Caco-2 (cell line): ENCODE results near the gene SH2B3. TPM values are rescaled to one million over a fixed set of nuclear protein-coding genes. Genes with fewer than 3 reads are reported as not detected.
A peak's percentile ranks its signal among the peaks of the same experiment; 100 is the strongest.

Experiments used
- BruUV-seq: library from RNA; stranded (reverse); fragments of 400-500 nt; replicated peaks from 2 replicates; lab custom pipeline; 2021; lab: Mats Ljungman, UMichigan
- CTCF ChIA-PET: fragments of 300-600 bp; sonication (Branson Sonifier 250); formaldehyde crosslinking; loops from one replicate; lab custom pipeline; 2022; ENCODE audit warnings: antibody characterized with exemption; lab: Charles Lee
- POLR2A ChIA-PET: fragments of 300-600 bp; sonication (Branson Sonifier 250); formaldehyde crosslinking; loops from one replicate; lab custom pipeline; 2022; ENCODE audit warnings: antibody characterized with exemption; lab: Charles Lee
- DNase-seq, 2 experiments: peaks; one replicate each; pipeline versions ENCODE4 v3.0.0 to v3.0.0-alpha.2; 2020 to 2022
- H3K27me3 ChIP-seq: replicated peaks from 2 replicates; pipeline ENCODE4 v1.6.0; 2011; ENCODE audit warnings: low read length; ENCODE audit not compliant: control insufficient read depth, insufficient read depth
- H3K36me3 ChIP-seq: 2 replicates; pipeline ENCODE4 v1.5.1; 2011; ENCODE audit warnings: low read length; ENCODE audit not compliant: control insufficient read depth, insufficient read depth
- H3K4me1 ChIP-seq: fragments of 250-450 bp; sonication (Bioruptor Pico); 2 replicates; pipeline ENCODE4 v1.5.1; 2020; ENCODE audit warnings: mild to moderate bottlenecking
- H3K4me3 ChIP-seq: 2 replicates; pipeline ENCODE4 v1.5.1; 2011; ENCODE audit warnings: low read depth, mild to moderate bottlenecking, control low read depth, low read length
- H3K9me3 ChIP-seq: fragments of 250-450 bp; sonication (Bioruptor Pico); 2 replicates; pipeline ENCODE4 v1.5.1; 2020; ENCODE audit warnings: mild to moderate bottlenecking, moderate library complexity
- H3K27ac Mint-ChIP-seq: one replicate; pipeline ENCODE4 v1.8.0; 2022; ENCODE audit warnings: mixed read lengths; ENCODE audit not compliant: unreplicated experiment
- H3K27me3 Mint-ChIP-seq: one replicate; pipeline ENCODE4 v1.8.0; 2022; ENCODE audit warnings: mixed read lengths; ENCODE audit not compliant: insufficient read depth, unreplicated experiment
- H3K36me3 Mint-ChIP-seq: one replicate; pipeline ENCODE4 v1.8.0; 2022; ENCODE audit warnings: mild to moderate bottlenecking, mixed read lengths; ENCODE audit not compliant: insufficient read depth, unreplicated experiment
- H3K4me1 Mint-ChIP-seq: one replicate; pipeline ENCODE4 v1.8.0; 2022; ENCODE audit warnings: low read depth, mixed read lengths; ENCODE audit not compliant: unreplicated experiment
- H3K4me3 Mint-ChIP-seq: one replicate; pipeline ENCODE4 v1.8.0; 2022; ENCODE audit warnings: mild to moderate bottlenecking, moderate library complexity, mixed read lengths; ENCODE audit not compliant: unreplicated experiment
- H3K9me3 Mint-ChIP-seq: one replicate; pipeline ENCODE4 v1.8.0; 2022; ENCODE audit warnings: mixed read lengths; ENCODE audit not compliant: unreplicated experiment
- CTCF ChIP-seq, 2 experiments: fragments of 200-600 bp in 1 of 2; IDR thresholded peaks; 1 replicate in 1 of 2; 2 replicates in 1 of 2; pipeline versions ENCODE4 v1.5.1 to v1.8.0; 2011 to 2022; ENCODE audit warnings: antibody characterized with exemption in 1 of 2, control low read depth in 1 of 2, inconsistent platforms in 1 of 2, low read depth in 1 of 2, low read length in 1 of 2, mild to moderate bottlenecking in 1 of 2, moderate library complexity in 1 of 2; ENCODE audit not compliant: insufficient read depth in 1 of 2, severe bottlenecking in 1 of 2, unreplicated experiment in 1 of 2
- intact Hi-C: fragments of 100-400 bp; cut with micrococcal nuclease; formaldehyde crosslinking; loops from one replicate; pipeline ENCODE4 v1.10.0; 2022; ENCODE audit not compliant: unreplicated experiment
- total RNA-seq: library from RNA; stranded (reverse); gene quantifications from 2 replicates; pipeline ENCODE4 v1.2.3, GENCODE V29; 2022

Gene SH2B3
- total RNA-seq, 1 experiment from 2014 or later, result 16.1 TPM

- no peaks in the 10 kb centered on the region for H3K9me3 ChIP-seq
- no peaks in the 10 kb centered on the region for H3K27me3 ChIP-seq
- intact Hi-C loops, result no loop called here
- H3K4me3 ChIP-seq, result no peak overlapping the region
- no peaks in the 10 kb centered on the region for H3K36me3 ChIP-seq
- peaks cover 26% of the 10 kb centered on the region for H3K4me1 ChIP-seq
- Mint-ChIP-seq H3K9me3 (no peaks in the 10 kb centered on the region), H3K36me3 (peaks cover 19% of the 10 kb centered on the region), H3K27me3 (no peaks in the 10 kb centered on the region), H3K27ac (no peak overlapping the region), H3K4me3 (no peak overlapping the region), H3K4me1 (peaks cover 16% of the 10 kb centered on the region)
- no TSS peak for BruUV-seq
- ChIA-PET CTCF (no interaction called here), POLR2A (no interaction called here)
- TF ChIP-seq CTCF (IDR thresholded peaks at IDR 0.05; ENCODE audit: insufficient read depth in 1 of 2, low read depth in 1 of 2, low read length in 1 of 2, severe bottlenecking in 1 of 2, unreplicated experiment in 1 of 2), result no peak
- DNase-seq, result no peak
Measured at GRCh38 chr12:111366075-111366474, 39.6 kb upstream of the SH2B3 start.

DNA sequence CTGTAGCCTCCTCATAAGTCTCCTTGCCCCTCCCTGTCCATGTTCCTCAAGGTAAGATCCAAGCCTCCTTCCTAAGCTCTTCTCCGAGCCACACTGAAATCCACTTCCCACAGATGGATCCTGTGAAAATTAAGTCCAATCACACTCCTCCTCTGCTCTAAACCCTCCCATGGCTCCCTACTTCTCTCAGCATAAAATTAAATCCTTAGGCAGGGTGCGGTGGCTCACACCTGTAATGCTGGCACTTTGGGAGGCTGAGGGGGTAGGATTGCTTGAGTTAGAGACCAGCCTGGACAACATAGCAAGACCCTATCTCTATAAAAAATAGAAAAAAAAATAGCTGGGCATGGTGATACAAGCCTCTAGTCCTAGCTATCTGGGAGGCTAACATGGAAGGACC is 39.1 kb upstream of the SH2B3 start:
- Mint-ChIP-seq H3K4me1 (peaks cover 12% of the 10 kb centered on the region), H3K9me3 (no peaks in the 10 kb centered on the region), H3K27me3 (no peaks in the 10 kb centered on the region), H3K36me3 (peaks cover 19% of the 10 kb centered on the region), H3K4me3 (no peak overlapping the region), H3K27ac (no peak overlapping the region)
- Histone ChIP-seq H3K4me1 (peaks cover 26% of the 10 kb centered on the region), H3K36me3 (no peaks in the 10 kb centered on the region), H3K27me3 (no peaks in the 10 kb centered on the region), H3K9me3 (no peaks in the 10 kb centered on the region), H3K4me3 (no peak overlapping the region)
- no peak for DNase-seq
- POLR2A ChIA-PET, result no interaction called here
- intact Hi-C loops, result no loop called here
- TF ChIP-seq CTCF (IDR thresholded peaks at IDR 0.05; ENCODE audit: insufficient read depth in 1 of 2, low read depth in 1 of 2, low read length in 1 of 2, severe bottlenecking in 1 of 2, unreplicated experiment in 1 of 2), result no peak
- CTCF ChIA-PET, result interaction anchor here (1.3 to 2.0 kb wide), 2 partner anchors 30 to 409 kb away, joined by 3 to 9 read pairs; no protein-coding TSS in a partner anchor
- no TSS peak for BruUV-seq

- peak; percentile 72 to 83 for DNase-seq
Measured at GRCh38 chr12:111367661-111368221, 38.0 kb upstream of the SH2B3 start.

More at GRCh38 chr12:111367661-111368221, 38.0 kb upstream of the SH2B3 start:
- Mint-ChIP-seq H3K36me3 (peaks cover 19% of the 10 kb centered on the region), H3K4me3 (peak overlapping the region; percentile 77), H3K27me3 (no peaks in the 10 kb centered on the region), H3K9me3 (no peaks in the 10 kb centered on the region), H3K27ac (peak overlapping the region; percentile 33), H3K4me1 (peaks cover 6% of the 10 kb centered on the region)
- Histone ChIP-seq H3K9me3 (no peaks in the 10 kb centered on the region), H3K27me3 (no peaks in the 10 kb centered on the region), H3K36me3 (no peaks in the 10 kb centered on the region), H3K4me1 (peaks cover 17% of the 10 kb centered on the region), H3K4me3 (peak overlapping the region; percentile 50)
- POLR2A ChIA-PET, result no interaction called here
- CTCF ChIA-PET, result interaction anchor here (0.5 to 2.0 kb wide), 4 partner anchors 29 to 410 kb away, joined by 3 to 9 read pairs (median 3); no protein-coding TSS in a partner anchor
- TF ChIP-seq CTCF (IDR thresholded peaks at IDR 0.05; ENCODE audit: insufficient read depth in 1 of 2, low read depth in 1 of 2, low read length in 1 of 2, severe bottlenecking in 1 of 2, unreplicated experiment in 1 of 2), result no peak
- intact Hi-C loops, result no loop called here
- BruUV-seq, result no TSS peak
